ENCODE results near the gene SLC17A9. TPM values are rescaled to one million over a fixed set of nuclear protein-coding genes. Genes with fewer than 3 reads are reported as not detected.

Gene SLC17A9
- total RNA-seq, 1 experiment from 2014 or later = 0.22 TPM

GRCh38 chr20:62975812-62976508, 23.5 kb downstream of the SLC17A9 start:
- H3K27ac ChIP-seq = no peak overlapping the region
- BruUV-seq (replicated peaks) = no TSS peak
- no peaks in the 10 kb centered on the region for H3K36me3 ChIP-seq (ENCODE audit: low read depth)
- no peaks in the 10 kb centered on the region for H4K20me1 ChIP-seq (ENCODE audit: insufficient read depth)
- H3K9me3 ChIP-seq (ENCODE audit: insufficient read depth, low read depth) = no peaks in the 10 kb centered on the region
- ChIA-PET CTCF (no interaction called here), POLR2A (ENCODE audit: unreplicated experiment) (no interaction called here)
- no peak overlapping the region for H2AFZ ChIP-seq
- no peaks in the 10 kb centered on the region for H3K9me2 ChIP-seq (ENCODE audit: insufficient read depth)
- no peak for DNase-seq
- no peak overlapping the region for H3K4me3 ChIP-seq
- TF ChIP-seq CTCF (conservative IDR thresholded peaks at IDR 0.05) (no peak), EZH2 (IDR thresholded peaks at IDR 0.05; ENCODE audit: low read depth) (no peak)
- no peaks in the 10 kb centered on the region for H3K79me2 ChIP-seq (ENCODE audit: low read depth)
- no peak overlapping the region for H3K4me2 ChIP-seq
- intact Hi-C loops (cut with micrococcal nuclease; ENCODE audit: unreplicated experiment) = no loop called here
- peaks cover 95% of the 10 kb centered on the region for H3K27me3 ChIP-seq (ENCODE audit: insufficient read depth, low read depth)
- 0 out of 2 replicates have a peak, but pooled peaks cover 3% of the 10 kb centered on the region for H3K4me1 ChIP-seq (replicated peaks; ENCODE audit: insufficient read depth)
- H3F3A ChIP-seq (ENCODE audit: insufficient read depth, low read depth) = no peaks in the 10 kb centered on the region

- no peak for DNase-seq
- Histone ChIP-seq H3K4me2 (no peak overlapping the region), H3K27ac (no peak overlapping the region), H2AFZ (no peak overlapping the region), H3F3A (ENCODE audit: insufficient read depth, low read depth) (no peaks in the 10 kb centered on the region), H3K79me2 (ENCODE audit: low read depth) (no peaks in the 10 kb centered on the region), H4K20me1 (ENCODE audit: insufficient read depth) (no peaks in the 10 kb centered on the region), H3K9me2 (ENCODE audit: insufficient read depth) (no peaks in the 10 kb centered on the region), H3K9me3 (ENCODE audit: insufficient read depth, low read depth) (no peaks in the 10 kb centered on the region), H3K4me3 (no peak overlapping the region), H3K4me1 (replicated peaks; ENCODE audit: insufficient read depth) (0 out of 2 replicates have a peak, but pooled peaks cover 3% of the 10 kb centered on the region), H3K36me3 (ENCODE audit: low read depth) (no peaks in the 10 kb centered on the region), H3K27me3 (ENCODE audit: insufficient read depth, low read depth) (peaks cover 93% of the 10 kb centered on the region)
- no peak for TF ChIP-seq CTCF (conservative IDR thresholded peaks at IDR 0.05)
- TF ChIP-seq EZH2 (IDR thresholded peaks at IDR 0.05; ENCODE audit: low read depth) = no peak
- ChIA-PET POLR2A (ENCODE audit: unreplicated experiment) (no interaction called here), CTCF (no interaction called here)
- intact Hi-C loops (cut with micrococcal nuclease; ENCODE audit: unreplicated experiment) = no loop called here
- BruUV-seq (replicated peaks) = no TSS peak
Observed at GRCh38 chr20:62976886-62977285, 24.4 kb downstream of the SLC17A9 start.

- no peak overlapping the region for H2AFZ ChIP-seq
- no peaks in the 10 kb centered on the region for H3K36me3 ChIP-seq (ENCODE audit: low read depth)
- ChIA-PET POLR2A (ENCODE audit: unreplicated experiment) (interaction anchor here (0.6 kb wide), 1 partner anchor 545 kb away, joined by 6 read pairs; no protein-coding TSS in a partner anchor), CTCF (no interaction called here)
- DNase-seq = peak in 1 of 2 experiments; percentile 24
- no peak overlapping the region for H3K4me3 ChIP-seq
- no peaks in the 10 kb centered on the region for H3F3A ChIP-seq (ENCODE audit: insufficient read depth, low read depth)
- no peaks in the 10 kb centered on the region for H3K79me2 ChIP-seq (ENCODE audit: low read depth)
- intact Hi-C loops (cut with micrococcal nuclease; ENCODE audit: unreplicated experiment) = no loop called here
- no peak overlapping the region for H3K27ac ChIP-seq
- H3K27me3 ChIP-seq (ENCODE audit: insufficient read depth, low read depth) = peaks cover 95% of the 10 kb centered on the region
- no peaks in the 10 kb centered on the region for H3K9me3 ChIP-seq (ENCODE audit: insufficient read depth, low read depth)
- no peaks in the 10 kb centered on the region for H3K9me2 ChIP-seq (ENCODE audit: insufficient read depth)
- BruUV-seq (replicated peaks) = no TSS peak
- H4K20me1 ChIP-seq (ENCODE audit: insufficient read depth) = no peaks in the 10 kb centered on the region
- no peaks in the 10 kb centered on the region for H3K4me1 ChIP-seq (replicated peaks; ENCODE audit: insufficient read depth)
- TF ChIP-seq EZH2 (IDR thresholded peaks at IDR 0.05; ENCODE audit: low read depth) (no peak), CTCF (conservative IDR thresholded peaks at IDR 0.05) (no peak)
- no peak overlapping the region for H3K4me2 ChIP-seq
Observed at GRCh38 chr20:62977613-62978560, 25.4 kb downstream of the SLC17A9 start.

Data from PC-9 (cell line).